K562 (cell line): ENCODE measurements around the gene CHAF1A. TPM values are rescaled to one million over a fixed set of nuclear protein-coding genes. Genes with fewer than 3 reads are reported as not detected.

Source experiments
- E2F3 ChIP-seq: fragments of 250-450 bp; sonication (Bioruptor Pico); IDR thresholded peaks from 2 replicates; pipeline ENCODE4 v1.4.0; 2020; ENCODE audit warnings: mild to moderate bottlenecking
- FOXK1 ChIP-seq: sonication (generic); formaldehyde crosslinking; IDR thresholded peaks from 2 replicates; pipeline ENCODE4 v1.8.0; 2022; ENCODE audit warnings: missing genetic modification reagents, mild to moderate bottlenecking, borderline replicate concordance
- POLR2A ChIP-seq: fragments of 450-650 bp; conservative IDR thresholded peaks from 2 replicates; pipeline ENCODE4 v1.6.1; 2016
- RAD51 ChIP-seq: fragments of 450-650 bp; IDR thresholded peaks from 2 replicates; pipeline ENCODE4 v1.7.1; 2016; ENCODE audit warnings: low read depth, mild to moderate bottlenecking, borderline replicate concordance
- ZNF263 ChIP-seq: sonication (generic); formaldehyde crosslinking; IDR thresholded peaks from 2 replicates; pipeline ENCODE4 v1.8.0; 2022; ENCODE audit warnings: mild to moderate bottlenecking, missing genetic modification reagents, borderline replicate concordance
- polyA plus RNA-seq, 8 experiments: library from polyadenylated mRNA; depleted of rRNA in 4 of 8; stranded (reverse) in 5 of 8; unstranded in 3 of 8; fragments of >200 nt; fragmentation: Nextera tagmentation in 2 of 8; fragmentation: Illumina TruSeq in 1 of 8; extraction: Ambion mirVana in 2 of 8; extraction: Trizol in 1 of 8; gene quantifications; 2 replicates each; pipeline versions ENCODE4 v1.2.1 to v1.2.3, GENCODE V29; 2011 to 2014; ENCODE audit warnings: inconsistent platforms in 1 of 8, missing spikeins in 1 of 8
- total RNA-seq, 7 experiments: library from RNA; depleted of rRNA in 6 of 7; stranded (reverse); fragments of >200 nt in 6 of 7; fragmentation: Illumina TruSeq in 2 of 7; extraction: Trizol in 2 of 7; gene quantifications; 2 replicates each; pipeline versions ENCODE4 v1.2.1 to v1.2.3, GENCODE V29; 2011 to 2021; ENCODE audit warnings: low replicate concordance in 1 of 7
- TF ChIP-seq, protein P1 (sequence below), 2 experiments: IDR thresholded peaks; 2 replicates each; pipeline ENCODE4 v1.6.1; 2011; ENCODE audit warnings: borderline replicate concordance in 1 of 2, control low read depth in 1 of 2, low read depth in 1 of 2, low read length in 1 of 2, mild to moderate bottlenecking in 1 of 2, mixed read lengths in 1 of 2, moderate library complexity in 1 of 2; ENCODE audit not compliant: insufficient read depth in 1 of 2, insufficient read length in 1 of 2, poor library complexity in 1 of 2, severe bottlenecking in 1 of 2; ENCODE audit errors: extremely low read depth in 1 of 2
- TF ChIP-seq, protein P2 (sequence below): fragments of 250-450 bp; sonication (Bioruptor Pico); IDR thresholded peaks from 2 replicates; pipeline ENCODE4 v1.4.0; 2020; ENCODE audit warnings: mild to moderate bottlenecking, moderate library complexity
- TF ChIP-seq, protein P3 (sequence below), 3 experiments: IDR thresholded peaks in 2 of 3; conservative IDR thresholded peaks in 1 of 3; 2 replicates each; pipeline ENCODE4 v1.5.1; 2011 to 2012; ENCODE audit warnings: low read length in 3 of 3, mild to moderate bottlenecking in 3 of 3, control low read depth in 2 of 3, improper control_type of control experiment in 1 of 3, inconsistent platforms in 1 of 3, low read depth in 1 of 3, mixed read lengths in 1 of 3, moderate library complexity in 1 of 3; ENCODE audit not compliant: insufficient read depth in 2 of 3

The CHAF1A gene
- total and polyA plus RNA-seq, 9 of the 15 experiments (the other 6 are each of a cell fraction or from before 2014, with no cell fraction given) = 1.6 to 86.9 (median 45.2) TPM

DNA sequence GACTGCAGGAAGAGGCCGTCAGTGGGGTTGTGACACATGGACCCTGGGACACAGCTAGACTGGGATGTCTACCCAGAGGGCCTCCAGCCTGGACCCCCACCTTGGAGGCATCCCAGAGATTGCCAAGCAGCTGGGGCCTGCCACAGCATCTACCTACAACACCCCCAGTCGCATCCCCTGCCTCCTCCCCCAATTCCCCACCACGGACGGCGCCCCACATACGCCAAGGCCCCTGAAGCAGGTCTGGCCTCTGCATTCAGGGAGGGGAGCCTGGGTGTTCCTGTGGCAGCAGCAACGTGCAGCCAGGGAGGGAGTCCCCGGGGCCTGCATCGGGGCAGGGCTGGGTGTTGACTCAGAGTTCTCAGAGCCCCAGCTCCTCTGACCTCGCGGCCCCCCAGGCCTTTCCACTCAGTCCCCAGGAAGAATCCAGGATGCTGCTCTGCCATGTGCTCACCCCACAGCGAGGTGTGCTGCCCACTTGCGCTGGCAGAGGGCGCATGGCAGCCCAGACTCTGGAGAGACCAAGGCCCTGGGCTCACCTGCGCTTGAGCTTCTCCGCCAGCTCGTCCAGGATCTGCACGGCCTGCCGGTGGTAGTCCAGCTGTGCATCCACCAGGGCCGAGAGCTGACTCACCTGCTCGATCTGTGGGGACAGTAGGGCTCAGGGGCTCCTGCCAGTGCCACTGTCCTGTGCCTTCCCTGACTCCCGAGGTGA lies 39.5 kb upstream of the CHAF1A start (continued):
- TF ChIP-seq, protein P1, sequence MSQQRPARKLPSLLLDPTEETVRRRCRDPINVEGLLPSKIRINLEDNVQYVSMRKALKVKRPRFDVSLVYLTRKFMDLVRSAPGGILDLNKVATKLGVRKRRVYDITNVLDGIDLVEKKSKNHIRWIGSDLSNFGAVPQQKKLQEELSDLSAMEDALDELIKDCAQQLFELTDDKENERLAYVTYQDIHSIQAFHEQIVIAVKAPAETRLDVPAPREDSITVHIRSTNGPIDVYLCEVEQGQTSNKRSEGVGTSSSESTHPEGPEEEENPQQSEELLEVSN (IDR thresholded peaks at IDR 0.05; ENCODE audit: borderline replicate concordance in 1 of 2, extremely low read depth in 1 of 2, insufficient read depth in 1 of 2, insufficient read length in 1 of 2, low read depth in 1 of 2, low read length in 1 of 2, poor library complexity in 1 of 2, severe bottlenecking in 1 of 2) = no peak
- TF ChIP-seq ZNF263 (CRISPR knock-in tag) (no peak), FOXK1 (no peak), POLR2A (0 out of 2 replicates have a peak, but pooled peaks have one; percentile 16), RAD51 (no peak), E2F3 (CRISPR knock-in tag) (no peak)
- TF ChIP-seq, protein P2, sequence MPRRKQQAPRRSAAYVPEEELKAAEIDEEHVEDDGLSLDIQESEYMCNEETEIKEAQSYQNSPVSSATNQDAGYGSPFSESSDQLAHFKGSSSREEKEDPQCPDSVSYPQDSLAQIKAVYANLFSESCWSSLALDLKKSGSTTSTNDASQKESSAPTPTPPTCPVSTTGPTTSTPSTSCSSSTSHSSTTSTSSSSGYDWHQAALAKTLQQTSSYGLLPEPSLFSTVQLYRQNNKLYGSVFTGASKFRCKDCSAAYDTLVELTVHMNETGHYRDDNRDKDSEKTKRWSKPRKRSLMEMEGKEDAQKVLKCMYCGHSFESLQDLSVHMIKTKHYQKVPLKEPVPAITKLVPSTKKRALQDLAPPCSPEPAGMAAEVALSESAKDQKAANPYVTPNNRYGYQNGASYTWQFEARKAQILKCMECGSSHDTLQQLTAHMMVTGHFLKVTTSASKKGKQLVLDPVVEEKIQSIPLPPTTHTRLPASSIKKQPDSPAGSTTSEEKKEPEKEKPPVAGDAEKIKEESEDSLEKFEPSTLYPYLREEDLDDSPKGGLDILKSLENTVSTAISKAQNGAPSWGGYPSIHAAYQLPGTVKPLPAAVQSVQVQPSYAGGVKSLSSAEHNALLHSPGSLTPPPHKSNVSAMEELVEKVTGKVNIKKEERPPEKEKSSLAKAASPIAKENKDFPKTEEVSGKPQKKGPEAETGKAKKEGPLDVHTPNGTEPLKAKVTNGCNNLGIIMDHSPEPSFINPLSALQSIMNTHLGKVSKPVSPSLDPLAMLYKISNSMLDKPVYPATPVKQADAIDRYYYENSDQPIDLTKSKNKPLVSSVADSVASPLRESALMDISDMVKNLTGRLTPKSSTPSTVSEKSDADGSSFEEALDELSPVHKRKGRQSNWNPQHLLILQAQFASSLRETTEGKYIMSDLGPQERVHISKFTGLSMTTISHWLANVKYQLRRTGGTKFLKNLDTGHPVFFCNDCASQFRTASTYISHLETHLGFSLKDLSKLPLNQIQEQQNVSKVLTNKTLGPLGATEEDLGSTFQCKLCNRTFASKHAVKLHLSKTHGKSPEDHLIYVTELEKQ (CRISPR knock-in tag) = no peak
- TF ChIP-seq, protein P3, sequence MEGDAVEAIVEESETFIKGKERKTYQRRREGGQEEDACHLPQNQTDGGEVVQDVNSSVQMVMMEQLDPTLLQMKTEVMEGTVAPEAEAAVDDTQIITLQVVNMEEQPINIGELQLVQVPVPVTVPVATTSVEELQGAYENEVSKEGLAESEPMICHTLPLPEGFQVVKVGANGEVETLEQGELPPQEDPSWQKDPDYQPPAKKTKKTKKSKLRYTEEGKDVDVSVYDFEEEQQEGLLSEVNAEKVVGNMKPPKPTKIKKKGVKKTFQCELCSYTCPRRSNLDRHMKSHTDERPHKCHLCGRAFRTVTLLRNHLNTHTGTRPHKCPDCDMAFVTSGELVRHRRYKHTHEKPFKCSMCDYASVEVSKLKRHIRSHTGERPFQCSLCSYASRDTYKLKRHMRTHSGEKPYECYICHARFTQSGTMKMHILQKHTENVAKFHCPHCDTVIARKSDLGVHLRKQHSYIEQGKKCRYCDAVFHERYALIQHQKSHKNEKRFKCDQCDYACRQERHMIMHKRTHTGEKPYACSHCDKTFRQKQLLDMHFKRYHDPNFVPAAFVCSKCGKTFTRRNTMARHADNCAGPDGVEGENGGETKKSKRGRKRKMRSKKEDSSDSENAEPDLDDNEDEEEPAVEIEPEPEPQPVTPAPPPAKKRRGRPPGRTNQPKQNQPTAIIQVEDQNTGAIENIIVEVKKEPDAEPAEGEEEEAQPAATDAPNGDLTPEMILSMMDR (IDR thresholded peaks at IDR 0.05 in 2 of 3, conservative IDR thresholded peaks at IDR 0.05 in 1 of 3; ENCODE audit: insufficient read depth in 2 of 3, low read depth in 1 of 3, low read length in 3 of 3) = peak in 1 of 3 experiments; percentile 23; a peak in 1 of 6 replicates
- TF ChIP-seq, all 486 proteins: peak for 4
